Measurements from ENCODE around the gene PIGB. TPM values are rescaled to one million over a fixed set of nuclear protein-coding genes. Genes with fewer than 3 reads are reported as not detected.

The PIGB gene
- total RNA-seq, 1 experiment from 2014 or later = 12.8 TPM

DNA sequence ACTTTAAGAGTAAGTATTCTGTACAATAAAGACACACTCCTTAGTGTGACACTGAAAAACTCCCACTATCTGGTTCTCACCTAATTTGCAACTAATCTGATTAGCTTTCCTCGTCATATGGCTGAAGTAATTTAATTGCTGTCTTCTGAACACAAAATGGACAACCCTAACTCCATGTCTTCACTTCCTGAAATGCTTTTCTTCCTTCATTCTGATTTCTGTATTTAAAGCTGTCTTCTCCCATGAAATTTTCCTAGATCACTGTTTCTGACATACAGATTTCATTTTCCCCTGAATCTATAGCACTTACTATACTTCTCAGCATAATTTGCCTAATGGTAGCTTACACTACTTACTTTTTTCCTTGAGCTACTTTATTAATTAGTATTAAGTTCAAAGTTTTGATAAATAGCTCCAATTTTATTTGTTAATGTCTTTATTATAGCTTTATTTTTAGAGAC, 82.8 kb downstream of the PIGB start:
- no peaks in the 10 kb centered on the region for H3K27me3 ChIP-seq
- no peak for DNase-seq
- no peaks in the 10 kb centered on the region for H3K9me3 ChIP-seq
- H3K4me3 ChIP-seq = no peak overlapping the region
- H3K36me3 ChIP-seq = no peaks in the 10 kb centered on the region

- no peaks in the 10 kb centered on the region for H3K9me3 ChIP-seq
- DNase-seq = no peak
- no peaks in the 10 kb centered on the region for H3K36me3 ChIP-seq
- H3K27me3 ChIP-seq = no peaks in the 10 kb centered on the region
- no peak overlapping the region for H3K4me3 ChIP-seq
These were observed 83.7 kb downstream of the PIGB start for GRCh38 chr15:55402707-55403106.

DNA sequence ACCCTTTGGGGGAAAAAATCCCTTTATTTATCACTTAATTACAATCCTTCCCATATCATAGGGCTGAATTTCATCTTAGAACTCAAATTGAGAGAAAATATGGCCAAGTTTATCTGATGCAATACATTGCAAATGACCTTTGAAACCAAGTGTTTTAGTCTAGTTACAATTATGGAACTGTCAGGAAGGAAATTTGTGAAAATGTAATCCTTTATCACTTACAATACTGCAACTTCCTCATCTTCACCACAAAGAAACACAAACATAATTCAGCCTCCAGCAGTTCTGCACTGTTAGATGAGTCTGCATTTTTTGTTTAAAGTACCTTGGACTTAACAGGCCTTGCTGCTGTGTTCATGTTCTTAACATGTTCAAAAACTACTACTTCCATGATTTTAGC, 84.5 kb downstream of the PIGB start:
- no peak for DNase-seq
- no peaks in the 10 kb centered on the region for H3K36me3 ChIP-seq
- H3K27me3 ChIP-seq = no peaks in the 10 kb centered on the region
- H3K9me3 ChIP-seq = no peaks in the 10 kb centered on the region
- no peak overlapping the region for H3K4me3 ChIP-seq

Other genes with a start within 250 kb of the PIGB start
- 173 and 262 TPM in 2 replicates for gene RSL24D1, start 122.3 kb upstream of the PIGB start, total RNA-seq (2014; rRNA removed; shearing (Covaris generic); ENCODE audit: low replicate concordance)
- gene RAB27A, start 29.4 kb upstream of the PIGB start, total RNA-seq (2014; rRNA removed; shearing (Covaris generic); ENCODE audit: low replicate concordance) = 4.3 and 27.5 TPM in 2 replicates
- gene PIGBOS1, start 99 bp upstream of the PIGB start, total RNA-seq (2014; rRNA removed; shearing (Covaris generic); ENCODE audit: low replicate concordance) = 23.3 and 50.0 TPM in 2 replicates
- 13.8 and 19.6 TPM in 2 replicates for gene CCPG1, start 89.1 kb downstream of the PIGB start, total RNA-seq (2014; rRNA removed; shearing (Covaris generic); ENCODE audit: low replicate concordance)
- gene PIERCE2, start 89.3 kb downstream of the PIGB start, total RNA-seq (2014; rRNA removed; shearing (Covaris generic); ENCODE audit: low replicate concordance) = 3.7 TPM in 1 of 2 replicates, not detected in the other
- 1.9 and 2.3 TPM in 2 replicates for gene DNAAF4, start 189.0 kb downstream of the PIGB start, total RNA-seq (2014; rRNA removed; shearing (Covaris generic); ENCODE audit: low replicate concordance)